HCT116 (cell line): ENCODE measurements around the gene PYDC1. TPM values are rescaled to one million over a fixed set of nuclear protein-coding genes. Genes with fewer than 3 reads are reported as not detected.

Source experiments
- ATAC-seq: fragments of 200-7000 bp; cut with Tn5 transposase; 2 replicates; pipeline ENCODE4 v1.9.1; 2020; ENCODE audit warnings: mild to moderate bottlenecking, moderate library complexity
- BruUV-seq: library from RNA; stranded (reverse); fragments of 400-500 nt; replicated peaks from 2 replicates; lab custom pipeline; 2021; lab: Mats Ljungman, UMichigan
- CTCF ChIA-PET: fragments of 300-600 bp; sonication (Branson Sonifier 250); formaldehyde crosslinking; loops from one replicate; lab custom pipeline; 2021; ENCODE audit warnings: antibody characterized with exemption; lab: Charles Lee
- POLR2A ChIA-PET: fragments of 300-600, 350-600 bp; sonication (Branson Sonifier 250); formaldehyde crosslinking; loops from one replicate; lab custom pipeline; 2021; ENCODE audit warnings: antibody characterized with exemption; lab: Charles Lee
- RAD21 ChIA-PET, 2 experiments: fragments of 300-600 bp; sonication (Branson Sonifier 250); formaldehyde crosslinking; loops; one replicate each; lab custom pipeline; 2023; ENCODE audit warnings: low total read pairs in 2 of 2; ENCODE audit not compliant: uncharacterized antibody in 2 of 2, unreplicated experiment in 2 of 2, low non-redundant PET in 1 of 2; lab: Charles Lee
- DNase-seq: peaks from one replicate; pipeline ENCODE4 v3.0.0-alpha.2; 2010; ENCODE audit warnings: low read depth, low spot score
- H2AFZ ChIP-seq: fragments of 200-600 bp; shearing (Covaris generic), sonication (generic); 2 replicates; pipeline ENCODE4 v1.6.1; 2017; ENCODE audit warnings: low read depth, mixed run types, mixed read lengths, antibody characterized with exemption, low read length; ENCODE audit not compliant: poor library complexity, severe bottlenecking
- H3K27ac ChIP-seq: 2 replicates; pipeline ENCODE4 v1.5.1; 2012; ENCODE audit warnings: low read depth, low read length
- H3K27me3 ChIP-seq: fragments of 200-600 bp; sonication (generic); 2 replicates; pipeline ENCODE4 v1.6.1; 2016; ENCODE audit warnings: mixed run types, low read length, mixed read lengths; ENCODE audit not compliant: insufficient read depth
- H3K36me3 ChIP-seq, 2 experiments: fragments of 200-500 bp in 1 of 2; fragments of 200-600 bp in 1 of 2; sonication (Bioruptor generic) in 1 of 2; sonication (generic) in 1 of 2; 2 replicates each; pipeline versions ENCODE4 v1.5.1 to v1.6.1; 2014 to 2016; ENCODE audit warnings: low read length in 2 of 2, inconsistent platforms in 1 of 2, mixed read lengths in 1 of 2, mixed run types in 1 of 2; ENCODE audit not compliant: insufficient read depth in 2 of 2, control insufficient read depth in 1 of 2
- H3K4me1 ChIP-seq, 2 experiments: fragments of 200-600 bp in 1 of 2; sonication (generic) in 1 of 2; 2 replicates each; pipeline versions ENCODE4 v1.5.1 to v1.6.1; 2012 to 2017; ENCODE audit warnings: low read length in 2 of 2, inconsistent platforms in 1 of 2, mild to moderate bottlenecking in 1 of 2, mixed read lengths in 1 of 2, mixed run types in 1 of 2, moderate library complexity in 1 of 2; ENCODE audit not compliant: insufficient read depth in 2 of 2, control insufficient read depth in 1 of 2
- H3K4me2 ChIP-seq: fragments of 200-600 bp; sonication (generic); 2 replicates; pipeline ENCODE4 v1.6.1; 2017; ENCODE audit warnings: mixed run types, low read length, mixed read lengths
- H3K4me3 ChIP-seq, 2 experiments: fragments of 200-600 bp in 1 of 2; sonication (generic) in 1 of 2; replicated peaks in 1 of 2; 2 replicates each; pipeline ENCODE4 v1.5.1; 2011 to 2016; ENCODE audit warnings: low read length in 2 of 2, control low read depth in 1 of 2, low read depth in 1 of 2, mild to moderate bottlenecking in 1 of 2, mixed read lengths in 1 of 2, mixed run types in 1 of 2
- H3K79me2 ChIP-seq: fragments of 200-600 bp; sonication (generic); 2 replicates; pipeline ENCODE4 v1.6.1; 2017; ENCODE audit warnings: mild to moderate bottlenecking, mixed run types, low read length, moderate library complexity, mixed read lengths; ENCODE audit not compliant: insufficient read depth
- H3K9ac ChIP-seq: fragments of 200-600 bp; sonication (generic); 2 replicates; pipeline ENCODE4 v1.6.1; 2016; ENCODE audit warnings: low read length, mixed read lengths
- H3K9me2 ChIP-seq: fragments of 200-600 bp; sonication (generic), shearing (Covaris generic); 2 replicates; pipeline ENCODE4 v1.6.1; 2017; ENCODE audit warnings: mixed run types, mild to moderate bottlenecking, moderate library complexity; ENCODE audit not compliant: insufficient read depth
- H3K9me3 ChIP-seq, 2 experiments: fragments of 200-500 bp in 1 of 2; fragments of 200-600 bp in 1 of 2; sonication (Bioruptor generic) in 1 of 2; sonication (generic) in 1 of 2; 2 replicates each; pipeline ENCODE4 v1.6.1; 2014 to 2017; ENCODE audit warnings: low read length in 2 of 2, mixed read lengths in 2 of 2, inconsistent platforms in 1 of 2, low read depth in 1 of 2, mild to moderate bottlenecking in 1 of 2, mixed run types in 1 of 2, moderate library complexity in 1 of 2; ENCODE audit not compliant: control insufficient read depth in 1 of 2, insufficient read depth in 1 of 2
- H4K20me1 ChIP-seq: fragments of 200-600 bp; sonication (generic), shearing (Covaris generic); 2 replicates; pipeline ENCODE4 v1.6.1; 2017; ENCODE audit warnings: mixed run types, mild to moderate bottlenecking, moderate library complexity; ENCODE audit not compliant: insufficient read depth
- CEBPB ChIP-seq: IDR thresholded peaks from 2 replicates; pipeline ENCODE4 v1.6.1; 2012; ENCODE audit warnings: low read depth
- EGR1 ChIP-seq: IDR thresholded peaks from 2 replicates; pipeline ENCODE4 v1.6.1; 2012; ENCODE audit warnings: low read depth
- ELF1 ChIP-seq: IDR thresholded peaks from 2 replicates; pipeline ENCODE4 v1.6.1; 2012; ENCODE audit warnings: low read depth, borderline replicate concordance
- EZH2 ChIP-seq: fragments of 200-600 bp; sonication (generic); IDR thresholded peaks from 2 replicates; pipeline ENCODE4 v1.6.1; 2017; ENCODE audit warnings: antibody characterized with exemption, mixed run types
- EZH2phosphoT487 ChIP-seq: fragments of 200-600 bp; IDR thresholded peaks from 2 replicates; pipeline ENCODE4 v1.6.1; 2018; ENCODE audit warnings: antibody characterized with exemption, borderline replicate concordance
- FOSL1 ChIP-seq: IDR thresholded peaks from 2 replicates; pipeline ENCODE4 v1.6.1; 2012; ENCODE audit warnings: low read depth
- JUND ChIP-seq: IDR thresholded peaks from 2 replicates; pipeline ENCODE4 v1.6.1; 2012
- POLR2A ChIP-seq: IDR thresholded peaks from 2 replicates; pipeline ENCODE4 v1.7.0; 2011; ENCODE audit warnings: borderline replicate concordance; ENCODE audit not compliant: insufficient read depth, insufficient read length; ENCODE audit errors: extremely low read depth
- POLR2AphosphoS5 ChIP-seq: IDR thresholded peaks from 2 replicates; pipeline ENCODE4 v1.6.1; 2011; ENCODE audit warnings: mild to moderate bottlenecking, low read depth, low read length, moderate library complexity
- SP1 ChIP-seq: IDR thresholded peaks from 2 replicates; pipeline ENCODE4 v1.6.1; 2012; ENCODE audit warnings: low read depth
- SRF ChIP-seq: IDR thresholded peaks from 2 replicates; pipeline ENCODE4 v1.6.1; 2012; ENCODE audit warnings: low read depth
- TCF7L2 ChIP-seq: IDR thresholded peaks from 2 replicates; pipeline ENCODE4 v1.7.0; 2011; ENCODE audit warnings: borderline replicate concordance, inconsistent platforms; ENCODE audit not compliant: insufficient read depth, insufficient read length; ENCODE audit errors: extremely low read depth
- YY1 ChIP-seq: IDR thresholded peaks from 2 replicates; pipeline ENCODE4 v1.6.1; 2011; ENCODE audit warnings: low read length, low read depth, moderate library complexity, mild to moderate bottlenecking; ENCODE audit not compliant: insufficient replicate concordance; ENCODE audit errors: extremely low read depth
- ZFX ChIP-seq: fragments of 450-650 bp; IDR thresholded peaks from 2 replicates; pipeline ENCODE4 v1.6.1; 2017
- ZNF274 ChIP-seq: fragments of 200-500 bp; sonication (Bioruptor generic); IDR thresholded peaks from 2 replicates; pipeline ENCODE4 v1.6.1; 2014; ENCODE audit warnings: mild to moderate bottlenecking, low read depth, low read length, inconsistent platforms
- intact Hi-C: fragments of 100-400 bp; cut with micrococcal nuclease; formaldehyde crosslinking; loops from 2 replicates; pipeline ENCODE4 v1.10.0; 2022
- total RNA-seq: library from RNA; stranded (reverse); gene quantifications from one replicate; pipeline ENCODE4 v1.2.1, GENCODE V29; 2021; ENCODE audit not compliant: unreplicated experiment
- TF ChIP-seq, protein P1 (sequence below): IDR thresholded peaks from 2 replicates; pipeline ENCODE4 v1.6.1; 2011; ENCODE audit warnings: mild to moderate bottlenecking, low read length, moderate library complexity; ENCODE audit not compliant: insufficient replicate concordance; ENCODE audit errors: extremely low read depth
- TF ChIP-seq, protein P2 (sequence below), 3 experiments: fragments of 200-600 bp in 1 of 3; sonication (generic) in 1 of 3; IDR thresholded peaks in 2 of 3; conservative IDR thresholded peaks in 1 of 3; 2 replicates each; pipeline ENCODE4 v1.5.1; 2012 to 2017; ENCODE audit warnings: low read depth in 2 of 3, low read length in 2 of 3, antibody characterized with exemption in 1 of 3, borderline replicate concordance in 1 of 3, control low read depth in 1 of 3, mild to moderate bottlenecking in 1 of 3, mixed read lengths in 1 of 3, mixed run types in 1 of 3, moderate library complexity in 1 of 3; ENCODE audit not compliant: insufficient read depth in 1 of 3

PYDC1 gene
- total RNA-seq, 1 experiment from 2014 or later, result not detected

DNA sequence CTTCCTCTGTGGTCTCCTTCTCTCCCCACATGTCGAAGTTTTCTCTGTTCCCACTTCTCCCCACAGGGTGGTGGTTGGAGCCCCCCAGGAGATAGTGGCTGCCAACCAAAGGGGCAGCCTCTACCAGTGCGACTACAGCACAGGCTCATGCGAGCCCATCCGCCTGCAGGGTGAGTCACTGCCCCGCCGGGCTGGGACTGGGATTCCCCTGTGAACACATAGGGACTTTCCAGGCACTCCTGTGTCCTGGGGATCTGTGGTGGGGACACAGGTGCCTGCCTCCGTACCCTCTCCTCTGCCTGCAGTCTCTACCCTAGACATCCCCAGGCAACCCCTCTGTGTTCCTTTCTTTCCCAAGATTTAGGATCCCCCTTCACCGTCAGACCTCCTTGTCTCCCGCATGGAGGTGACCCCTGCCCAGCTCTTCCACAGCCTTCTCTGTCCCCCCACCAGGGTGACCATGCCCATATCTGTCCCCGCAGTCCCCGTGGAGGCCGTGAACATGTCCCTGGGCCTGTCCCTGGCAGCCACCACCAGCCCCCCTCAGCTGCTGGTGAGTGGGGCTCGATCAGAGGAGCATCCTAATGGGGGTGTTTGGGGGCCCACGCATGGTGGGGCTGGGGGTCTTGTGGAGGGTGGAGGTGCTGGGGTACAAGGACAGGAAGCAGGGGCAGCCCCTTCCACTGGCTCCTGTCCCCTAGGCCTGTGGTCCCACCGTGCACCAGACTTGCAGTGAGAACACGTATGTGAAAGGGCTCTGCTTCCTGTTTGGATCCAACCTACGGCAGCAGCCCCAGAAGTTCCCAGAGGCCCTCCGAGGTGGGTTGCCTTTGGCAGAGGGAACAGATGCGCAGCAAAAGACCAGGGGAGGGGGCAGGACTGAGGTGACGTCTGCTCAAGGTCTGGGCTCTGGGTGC, 48.7 kb upstream of the PYDC1 start:
- Histone ChIP-seq H3K9me3 (no peaks in the 10 kb centered on the region), H3K27me3 (no peaks in the 10 kb centered on the region), H3K4me1 (peaks cover 0 to 11% of the 10 kb centered on the region in 2 experiments; a peak in 1 of 4 replicates), H3K79me2 (no peaks in the 10 kb centered on the region), H3K36me3 (no peaks in the 10 kb centered on the region), H3K4me2 (peak overlapping the region; percentile 34), H3K9ac (no peak overlapping the region), H3K4me3 (no peak overlapping the region), H2AFZ (no peak overlapping the region), H3K9me2 (no peaks in the 10 kb centered on the region), H4K20me1 (no peaks in the 10 kb centered on the region), H3K27ac (no peak overlapping the region)
- RAD21 ChIA-PET, result no interaction called here
- no TSS peak for BruUV-seq
- TF ChIP-seq EZH2phosphoT487 (no peak), ELF1 (no peak)
- no peak for DNase-seq
- POLR2A ChIA-PET, result no interaction called here
- CTCF ChIA-PET, result no interaction called here
- peak; percentile 82 for ATAC-seq
- intact Hi-C loops, result no loop called here

DNA sequence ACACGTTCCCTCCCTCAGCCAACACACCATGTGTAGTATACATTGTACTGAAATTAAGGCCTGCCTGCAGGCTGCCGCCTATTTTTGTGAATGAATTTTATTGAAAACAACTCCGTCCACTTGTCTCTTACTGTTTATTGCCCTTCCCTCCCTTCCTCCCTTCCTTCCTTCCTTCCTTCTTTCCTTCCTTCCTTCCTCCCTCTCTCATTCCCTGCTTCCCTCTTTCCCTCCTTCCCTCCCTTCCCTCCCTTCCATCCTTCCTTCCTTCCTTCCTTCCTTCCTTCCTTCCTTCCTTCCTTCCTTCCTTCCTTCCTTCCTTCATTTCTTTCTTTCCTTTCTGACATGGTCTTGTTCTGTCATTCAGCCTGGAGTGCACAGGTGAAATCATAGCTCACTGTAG, 45.1 kb upstream of the PYDC1 start:
- DNase-seq (no peak), ATAC-seq (no peak)
- Histone ChIP-seq H3K9ac (no peak overlapping the region), H3K4me1 (peaks cover 0 to 11% of the 10 kb centered on the region in 2 experiments; a peak in 1 of 4 replicates), H3K4me2 (no peak overlapping the region), H2AFZ (no peak overlapping the region), H3K79me2 (no peaks in the 10 kb centered on the region), H3K27ac (no peak overlapping the region), H3K36me3 (no peaks in the 10 kb centered on the region), H3K27me3 (no peaks in the 10 kb centered on the region), H3K4me3 (no peak overlapping the region), H3K9me3 (no peaks in the 10 kb centered on the region), H3K9me2 (no peaks in the 10 kb centered on the region), H4K20me1 (no peaks in the 10 kb centered on the region)
- ChIA-PET CTCF (no interaction called here), RAD21 (no interaction called here), POLR2A (no interaction called here)
- intact Hi-C loops, result no loop called here
- BruUV-seq, result no TSS peak
- TF ChIP-seq, protein P1, sequence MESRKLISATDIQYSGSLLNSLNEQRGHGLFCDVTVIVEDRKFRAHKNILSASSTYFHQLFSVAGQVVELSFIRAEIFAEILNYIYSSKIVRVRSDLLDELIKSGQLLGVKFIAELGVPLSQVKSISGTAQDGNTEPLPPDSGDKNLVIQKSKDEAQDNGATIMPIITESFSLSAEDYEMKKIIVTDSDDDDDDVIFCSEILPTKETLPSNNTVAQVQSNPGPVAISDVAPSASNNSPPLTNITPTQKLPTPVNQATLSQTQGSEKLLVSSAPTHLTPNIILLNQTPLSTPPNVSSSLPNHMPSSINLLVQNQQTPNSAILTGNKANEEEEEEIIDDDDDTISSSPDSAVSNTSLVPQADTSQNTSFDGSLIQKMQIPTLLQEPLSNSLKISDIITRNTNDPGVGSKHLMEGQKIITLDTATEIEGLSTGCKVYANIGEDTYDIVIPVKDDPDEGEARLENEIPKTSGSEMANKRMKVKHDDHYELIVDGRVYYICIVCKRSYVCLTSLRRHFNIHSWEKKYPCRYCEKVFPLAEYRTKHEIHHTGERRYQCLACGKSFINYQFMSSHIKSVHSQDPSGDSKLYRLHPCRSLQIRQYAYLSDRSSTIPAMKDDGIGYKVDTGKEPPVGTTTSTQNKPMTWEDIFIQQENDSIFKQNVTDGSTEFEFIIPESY, result no peak
- TF ChIP-seq ZNF274 (no peak), EZH2 (no peak), EZH2phosphoT487 (no peak), YY1 (no peak), SRF (no peak), FOSL1 (no peak), POLR2AphosphoS5 (no peak), EGR1 (no peak), ZFX (no peak), JUND (no peak), POLR2A (no peak), SP1 (no peak), CEBPB (no peak), TCF7L2 (no peak)
- TF ChIP-seq, protein P2, sequence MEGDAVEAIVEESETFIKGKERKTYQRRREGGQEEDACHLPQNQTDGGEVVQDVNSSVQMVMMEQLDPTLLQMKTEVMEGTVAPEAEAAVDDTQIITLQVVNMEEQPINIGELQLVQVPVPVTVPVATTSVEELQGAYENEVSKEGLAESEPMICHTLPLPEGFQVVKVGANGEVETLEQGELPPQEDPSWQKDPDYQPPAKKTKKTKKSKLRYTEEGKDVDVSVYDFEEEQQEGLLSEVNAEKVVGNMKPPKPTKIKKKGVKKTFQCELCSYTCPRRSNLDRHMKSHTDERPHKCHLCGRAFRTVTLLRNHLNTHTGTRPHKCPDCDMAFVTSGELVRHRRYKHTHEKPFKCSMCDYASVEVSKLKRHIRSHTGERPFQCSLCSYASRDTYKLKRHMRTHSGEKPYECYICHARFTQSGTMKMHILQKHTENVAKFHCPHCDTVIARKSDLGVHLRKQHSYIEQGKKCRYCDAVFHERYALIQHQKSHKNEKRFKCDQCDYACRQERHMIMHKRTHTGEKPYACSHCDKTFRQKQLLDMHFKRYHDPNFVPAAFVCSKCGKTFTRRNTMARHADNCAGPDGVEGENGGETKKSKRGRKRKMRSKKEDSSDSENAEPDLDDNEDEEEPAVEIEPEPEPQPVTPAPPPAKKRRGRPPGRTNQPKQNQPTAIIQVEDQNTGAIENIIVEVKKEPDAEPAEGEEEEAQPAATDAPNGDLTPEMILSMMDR (IDR thresholded peaks at IDR 0.05 in 2 of 3, conservative IDR thresholded peaks at IDR 0.05 in 1 of 3; ENCODE audit: borderline replicate concordance in 1 of 3, insufficient read depth in 1 of 3, low read depth in 2 of 3, low read length in 2 of 3), result no peak
